ENCODE results near the gene SPOCD1.

The SPOCD1 gene

DNA sequence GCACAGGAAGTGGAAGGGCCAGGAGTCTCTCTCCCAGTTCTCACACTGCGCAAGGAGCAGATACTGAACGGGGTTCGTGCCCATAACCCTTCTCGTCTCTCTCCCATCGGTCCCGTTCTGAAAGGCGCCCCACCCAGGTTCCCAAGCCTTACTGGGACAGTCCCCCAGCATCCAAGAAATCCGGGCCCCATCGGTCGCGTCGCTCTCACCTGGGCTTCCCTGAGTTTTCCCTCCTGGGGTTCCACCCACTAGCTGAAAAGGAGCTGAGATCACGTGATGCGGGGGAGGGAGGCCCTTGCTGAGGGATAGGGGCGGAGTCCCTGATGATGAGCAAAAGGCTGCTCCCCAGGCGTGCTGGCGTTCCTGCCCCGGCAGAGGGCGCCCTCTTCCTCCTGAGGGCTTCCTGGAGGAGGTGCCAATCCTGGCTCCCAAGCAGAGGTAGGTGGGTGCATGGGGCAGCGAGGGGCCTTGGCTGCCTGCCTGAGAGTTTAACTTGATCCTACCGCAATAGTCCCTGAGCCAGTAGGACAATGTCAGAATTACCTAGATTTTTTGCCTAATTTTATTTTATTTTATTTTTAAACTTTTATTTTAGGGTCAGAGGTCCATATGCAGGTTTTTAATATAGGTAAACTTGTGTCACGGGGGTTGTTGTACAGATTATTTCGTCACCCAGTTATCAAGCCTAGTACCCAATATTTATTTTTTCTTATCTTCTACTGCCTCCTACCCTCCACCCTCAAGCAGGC is at the start of gene SPOCD1:
TSS of gene SPOCD1 (minus strand) at position 271 of the 749 bp plus-strand sequence. CDS start 689 bp downstream, outside the sequence.
- DNase-seq (ENCODE audit: low spot score), result peak; percentile 89

DNA sequence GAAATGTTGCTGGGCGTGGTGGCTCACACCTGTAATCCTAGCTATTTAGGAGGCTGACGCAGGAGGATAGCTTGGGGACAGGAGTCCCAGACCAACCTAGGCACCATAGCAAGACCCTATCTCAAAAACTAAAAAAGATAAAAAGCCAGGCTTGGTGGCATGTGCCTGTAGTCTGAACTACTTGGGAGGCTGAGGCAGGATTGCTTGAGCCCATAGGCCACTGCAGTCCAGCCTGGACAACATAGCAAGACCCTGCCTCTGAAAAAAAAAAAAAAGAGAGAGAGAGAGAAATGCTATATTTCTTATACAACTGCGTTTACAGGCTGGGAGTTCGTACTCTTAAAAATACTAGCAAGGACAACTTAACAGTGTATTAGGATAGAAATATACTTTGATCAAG is 46.2 kb upstream of the SPOCD1 start:
- DNase-seq (ENCODE audit: low spot score), result no peak

- peak; percentile 30 for DNase-seq (ENCODE audit: low spot score)
These were observed 45.5 kb upstream of the SPOCD1 start for GRCh38 chr1:31861346-31861745.

DNA sequence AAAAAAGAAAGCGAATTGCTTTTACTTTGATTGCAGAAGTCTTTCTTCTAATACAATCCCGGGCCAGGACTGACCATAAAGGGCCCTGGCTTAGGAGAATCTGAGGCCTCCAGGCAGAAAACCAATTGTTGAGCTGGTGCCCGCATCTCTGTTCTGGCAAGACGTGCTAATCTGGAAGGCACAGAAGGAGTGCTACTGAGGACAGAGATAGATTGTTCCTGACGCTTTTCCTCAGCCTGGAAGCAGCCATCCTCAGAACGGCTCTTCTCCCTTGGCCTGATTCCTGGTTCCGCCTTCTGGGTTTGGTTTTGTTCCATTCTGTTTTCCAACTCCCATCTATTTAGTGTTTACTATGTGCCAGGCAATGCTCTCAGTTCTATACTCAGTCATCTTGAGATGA is 44.8 kb upstream of the SPOCD1 start:
- no peak for DNase-seq (ENCODE audit: low spot score)

- no peak for DNase-seq (ENCODE audit: low spot score)
These were observed 43.9 kb upstream of the SPOCD1 start for GRCh38 chr1:31859719-31860118.

DNA sequence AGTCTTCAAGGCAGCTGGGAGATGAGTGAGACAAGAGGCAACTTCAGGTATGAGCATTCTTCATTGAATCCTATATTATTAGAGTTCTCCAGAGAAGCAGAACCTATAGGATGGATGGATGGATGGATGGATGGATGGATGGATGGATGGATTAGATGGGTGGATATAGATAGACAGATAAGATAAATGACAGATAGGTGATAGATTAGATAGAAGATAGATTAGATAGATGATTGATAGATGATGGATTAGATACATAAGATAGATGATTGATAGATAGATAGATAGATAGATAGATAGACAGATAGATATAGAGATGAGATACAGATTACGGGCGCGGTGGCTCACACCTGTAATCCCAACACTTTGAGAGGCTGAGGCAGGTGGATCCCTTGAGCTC is 43.2 kb upstream of the SPOCD1 start:
- DNase-seq (ENCODE audit: low spot score), result no peak

GRCh38 chr1:31857863-31858262 is 42.0 kb upstream of the SPOCD1 start:
- no peak for DNase-seq (ENCODE audit: low spot score)

GRCh38 chr1:31856140-31856539 is 40.3 kb upstream of the SPOCD1 start:
- no peak for DNase-seq (ENCODE audit: low spot score)

- no peak for DNase-seq (ENCODE audit: low spot score)
These were observed 39.4 kb upstream of the SPOCD1 start for GRCh38 chr1:31855038-31855845.

DNA sequence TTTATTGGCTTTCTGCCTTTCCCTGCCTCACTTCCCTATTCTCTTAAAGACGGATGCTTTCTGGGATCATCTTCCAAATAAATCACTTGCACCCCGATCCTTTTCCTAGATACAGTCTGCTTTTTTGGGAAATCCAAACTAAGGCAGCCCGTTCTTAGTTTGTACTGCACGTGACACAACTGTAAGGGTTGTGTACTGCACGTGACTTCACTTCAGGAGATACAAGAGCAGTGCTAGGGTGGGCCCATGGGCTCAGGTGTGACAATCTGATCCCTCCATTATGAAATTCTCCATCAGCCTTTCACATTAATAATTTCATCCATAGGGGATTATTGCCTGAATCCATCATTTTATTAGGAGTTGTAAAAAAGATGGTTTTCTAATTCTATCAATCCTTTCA is 33.8 kb upstream of the SPOCD1 start:
- DNase-seq (ENCODE audit: low spot score), result no peak

DNA sequence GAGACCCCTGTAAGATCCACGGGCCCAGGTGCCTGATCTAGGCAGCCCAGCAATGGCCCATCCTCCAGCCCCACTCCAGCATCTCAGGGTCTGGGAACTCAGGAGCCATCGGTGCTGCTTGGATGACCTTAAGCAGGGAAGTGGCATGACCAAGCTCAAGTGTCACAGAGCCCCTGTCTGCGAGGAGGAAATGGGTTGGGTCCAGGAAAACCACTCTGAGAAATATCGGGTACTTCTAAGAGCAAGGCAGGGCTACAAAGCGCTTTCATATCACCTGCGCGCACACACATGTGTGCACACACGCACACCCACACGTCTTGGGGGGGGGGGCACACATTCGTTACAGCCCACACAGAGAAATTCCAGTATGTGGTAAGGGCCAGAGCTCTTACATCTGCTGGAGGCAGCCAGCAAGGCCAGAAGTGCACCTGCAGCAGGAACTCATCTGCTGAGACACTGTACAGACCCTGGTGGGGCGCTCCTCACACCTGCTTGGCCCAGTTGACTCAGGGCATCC is 32.6 kb upstream of the SPOCD1 start:
- DNase-seq (ENCODE audit: low spot score), result peak; percentile 39

GRCh38 chr1:31846484-31846883 is 30.7 kb upstream of the SPOCD1 start:
- no peak for DNase-seq (ENCODE audit: low spot score)

- no peak for DNase-seq (ENCODE audit: low spot score)
These were observed 27.7 kb upstream of the SPOCD1 start for GRCh38 chr1:31843506-31843905.

GRCh38 chr1:31839662-31840343 is 24.0 kb upstream of the SPOCD1 start:
- no peak for DNase-seq (ENCODE audit: low spot score)

- DNase-seq (ENCODE audit: low spot score), result no peak
These were observed 21.8 kb upstream of the SPOCD1 start for GRCh38 chr1:31837451-31838158.

DNA sequence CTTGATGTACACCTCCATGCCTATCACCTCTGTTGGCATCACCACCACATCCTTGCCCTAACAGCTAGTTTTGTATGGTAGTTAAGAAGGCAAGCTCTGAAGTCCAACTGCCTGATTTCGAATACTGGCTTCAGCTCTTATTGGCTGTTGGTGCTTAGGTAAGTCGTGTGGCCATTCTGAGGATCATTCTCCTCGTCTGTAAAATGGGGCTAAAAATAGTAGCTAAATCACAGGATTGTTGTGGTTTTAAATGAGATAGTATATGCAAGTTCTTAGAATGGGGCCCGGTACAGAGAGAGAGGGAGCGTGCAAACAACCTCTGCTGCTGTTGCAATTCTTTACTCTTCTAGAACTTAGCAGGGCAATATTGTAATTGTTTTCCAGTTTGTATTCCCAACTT is 20.8 kb upstream of the SPOCD1 start:
- no peak for DNase-seq (ENCODE audit: low spot score)

DNA sequence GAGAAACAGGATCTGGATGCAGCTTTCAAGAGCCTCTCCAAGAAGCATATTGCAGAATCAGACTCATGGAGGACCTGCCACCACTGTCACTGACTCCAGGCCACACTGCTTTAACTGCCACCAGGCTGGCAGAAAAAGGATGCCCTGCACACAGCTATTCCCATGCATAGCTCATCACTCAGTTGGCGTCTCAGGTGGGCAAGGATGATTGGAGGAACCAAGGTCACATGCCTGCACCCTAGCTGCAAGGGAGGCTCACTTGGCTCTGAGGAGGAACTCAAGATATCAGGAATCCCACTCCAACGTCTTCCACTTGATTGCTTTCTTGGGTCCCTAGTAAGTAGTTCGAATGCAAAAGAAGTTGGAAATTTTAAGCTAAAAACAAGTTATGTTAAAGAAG is 19.6 kb upstream of the SPOCD1 start:
- no peak for DNase-seq (ENCODE audit: low spot score)

GRCh38 chr1:31834501-31834900 is 18.7 kb upstream of the SPOCD1 start:
- no peak for DNase-seq (ENCODE audit: low spot score)

- DNase-seq (ENCODE audit: low spot score), result no peak
These were observed 15.9 kb upstream of the SPOCD1 start for GRCh38 chr1:31831397-31832378.

DNA sequence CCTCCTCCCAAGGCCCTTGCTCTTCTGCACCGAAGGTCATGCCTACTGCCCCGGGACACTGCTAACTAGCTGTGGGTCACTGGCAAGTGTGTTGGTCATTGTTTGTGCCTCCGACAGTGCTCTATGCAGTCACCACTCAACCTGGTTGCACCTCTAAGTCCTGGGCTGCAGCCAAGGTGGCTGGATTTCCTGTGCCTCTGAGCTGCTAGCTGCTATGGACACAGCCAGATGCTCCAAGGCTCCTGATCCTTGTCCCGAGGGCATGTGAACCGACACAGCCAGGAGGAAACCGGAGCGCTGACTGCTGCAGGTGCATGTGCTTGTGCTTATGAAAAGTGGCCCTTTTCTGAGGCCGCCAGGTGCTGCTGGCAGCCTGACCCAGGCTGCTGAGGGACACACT is 14.7 kb upstream of the SPOCD1 start:
- DNase-seq (ENCODE audit: low spot score), result no peak

GRCh38 chr1:31830065-31830464 is 14.2 kb upstream of the SPOCD1 start:
- no peak for DNase-seq (ENCODE audit: low spot score)

Measured in germinal center (tissue), 1 donor.